Tibial artery (tissue), 4 donors: Measurements from ENCODE around the gene MAPRE2.

ENCODE experiments used
- DNase-seq, 2 donors: peaks; one replicate each; pipeline ENCODE4 v3.0.0-alpha.2; 2019
- H3K27ac ChIP-seq, 2 donors: fragments of 200-600 bp; sonication (generic) in 1 of 2; 1 replicate in 1 of 2; 2 replicates in 1 of 2; pipeline ENCODE4 v1.5.1; 2018 to 2019; ENCODE audit warnings: mild to moderate bottlenecking in 1 of 2
- H3K27me3 ChIP-seq, 2 donors: fragments of 200-600 bp; sonication (generic) in 1 of 2; one replicate each; pipeline versions ENCODE4 v1.5.1 to v1.6.0; 2016 to 2019
- H3K36me3 ChIP-seq, 3 donors: fragments of 200-600 bp; sonication (generic) in 2 of 3; one replicate each; pipeline ENCODE4 v1.5.1; 2016 to 2019; ENCODE audit warnings: mild to moderate bottlenecking in 2 of 3
- H3K4me1 ChIP-seq, 4 donors: fragments of 200-600 bp; sonication (generic) in 2 of 4; 1 replicate in 3 of 4; 2 replicates in 1 of 4; pipeline ENCODE4 v1.5.1; 2016 to 2019
- H3K4me3 ChIP-seq, 2 donors: fragments of 200-600 bp; sonication (generic) in 1 of 2; 1 replicate in 1 of 2; 2 replicates in 1 of 2; pipeline ENCODE4 v1.5.1; 2018 to 2019; ENCODE audit warnings: mild to moderate bottlenecking in 2 of 2
- H3K9me3 ChIP-seq, 3 donors: fragments of 200-600 bp; sonication (generic) in 1 of 3; one replicate each; pipeline ENCODE4 v1.5.1; 2016 to 2019
- CTCF ChIP-seq, 2 experiments: fragments of 200-600 bp in 1 of 2; fragments of 450-650 bp in 1 of 2; IDR thresholded peaks; one replicate each; pipeline ENCODE4 v1.5.1; 2017 to 2019; ENCODE audit warnings: antibody characterized with exemption in 2 of 2, mild to moderate bottlenecking in 1 of 2, moderate library complexity in 1 of 2
- intact Hi-C: fragments of 100-400 bp; cut with DNase I; formaldehyde crosslinking; loops from one replicate; pipeline ENCODE4 v1.15.0; 2023; ENCODE audit warnings: low total_unique reads

MAPRE2 gene

GRCh38 chr18:35183886-35184285 lies 142.7 kb downstream of the MAPRE2 start:
- Histone ChIP-seq H3K9me3 (no peaks in the 10 kb centered on the region), H3K27ac (no peak overlapping the region), H3K4me1 (peaks cover 0 to 10% (median 0%) of the 10 kb centered on the region in 4 donors), H3K36me3 (no peaks in the 10 kb centered on the region), H3K4me3 (no peak overlapping the region), H3K27me3 (no peaks in the 10 kb centered on the region)
- intact Hi-C loops = no loop called here
- TF ChIP-seq CTCF (IDR thresholded peaks at IDR 0.05) = no peak
- no peak for DNase-seq

- Histone ChIP-seq H3K27me3 (no peaks in the 10 kb centered on the region), H3K4me1 (peaks cover 0 to 10% (median 0%) of the 10 kb centered on the region in 4 donors), H3K4me3 (no peak overlapping the region), H3K27ac (no peak overlapping the region), H3K36me3 (no peaks in the 10 kb centered on the region), H3K9me3 (no peaks in the 10 kb centered on the region)
- no peak for DNase-seq
- intact Hi-C loops = no loop called here
- TF ChIP-seq CTCF (IDR thresholded peaks at IDR 0.05) = no peak
Observed at GRCh38 chr18:35185771-35186170, 144.6 kb downstream of the MAPRE2 start.

GRCh38 chr18:35186291-35187034 lies 145.2 kb downstream of the MAPRE2 start:
- H3K4me3 ChIP-seq = no peak overlapping the region
- no peaks in the 10 kb centered on the region for H3K27me3 ChIP-seq
- no peak for DNase-seq
- no peak overlapping the region for H3K27ac ChIP-seq
- no peak for TF ChIP-seq CTCF (IDR thresholded peaks at IDR 0.05)
- H3K9me3 ChIP-seq = no peaks in the 10 kb centered on the region
- no peaks in the 10 kb centered on the region for H3K36me3 ChIP-seq
- intact Hi-C loops = no loop called here
- H3K4me1 ChIP-seq = peaks cover 0 to 10% (median 0%) of the 10 kb centered on the region in 4 donors

DNA sequence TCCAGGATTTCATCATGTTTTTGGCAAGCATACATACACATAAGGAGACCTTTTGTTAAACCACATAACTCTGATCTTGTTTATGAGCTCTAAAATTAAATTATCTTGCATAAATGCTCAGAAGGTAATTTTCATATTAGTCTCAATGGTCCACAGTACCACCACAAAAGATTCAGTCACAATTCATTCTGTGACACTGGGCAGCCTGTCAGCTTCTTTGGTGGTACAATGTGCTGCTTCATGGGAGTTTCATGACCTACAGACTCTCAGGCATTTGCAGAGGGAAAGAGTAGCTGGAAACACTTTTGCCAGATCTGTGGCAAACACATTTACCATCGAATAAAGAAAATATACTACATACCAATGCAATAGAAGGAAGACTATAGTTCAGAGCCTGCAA lies 148.3 kb downstream of the MAPRE2 start:
- Histone ChIP-seq H3K9me3 (no peaks in the 10 kb centered on the region), H3K27ac (no peak overlapping the region), H3K4me1 (peaks cover 0 to 10% (median 0%) of the 10 kb centered on the region in 4 donors), H3K36me3 (no peaks in the 10 kb centered on the region), H3K27me3 (no peaks in the 10 kb centered on the region), H3K4me3 (no peak overlapping the region)
- no peak for DNase-seq
- TF ChIP-seq CTCF (IDR thresholded peaks at IDR 0.05) = no peak
- intact Hi-C loops = no loop called here

GRCh38 chr18:35190948-35191697 lies 149.9 kb downstream of the MAPRE2 start:
- intact Hi-C loops = no loop called here
- no peak for DNase-seq
- no peak overlapping the region for H3K4me3 ChIP-seq
- no peaks in the 10 kb centered on the region for H3K9me3 ChIP-seq
- no peaks in the 10 kb centered on the region for H3K27me3 ChIP-seq
- no peak for TF ChIP-seq CTCF (IDR thresholded peaks at IDR 0.05)
- H3K36me3 ChIP-seq = no peaks in the 10 kb centered on the region
- no peaks in the 10 kb centered on the region for H3K4me1 ChIP-seq
- no peak overlapping the region for H3K27ac ChIP-seq
